ENCODE data around the gene LRFN2. TPM values are rescaled to one million over a fixed set of nuclear protein-coding genes. Genes with fewer than 3 reads are reported as not detected.

LRFN2 gene
- total RNA-seq, 3 donors from 2014 or later: not detected

GRCh38 chr6:40606526-40606925, 19.4 kb upstream of the LRFN2 start:
- Histone ChIP-seq H3K27me3 (peaks cover 0 to 36% of the 10 kb centered on the region in 2 donors), H3K27ac (no peak overlapping the region), H3K4me3 (no peak overlapping the region), H3K36me3 (no peaks in the 10 kb centered on the region), H3K9me3 (no peaks in the 10 kb centered on the region), H3K4me1 (no peaks in the 10 kb centered on the region)
- intact Hi-C loops (cut with DNase I; ENCODE audit: low total_unique reads): no loop called here
- no peak for DNase-seq (ENCODE audit: low spot score in 2 of 2)
- TF ChIP-seq POLR2AphosphoS5 (IDR thresholded peaks at IDR 0.05): no peak
- no peak for TF ChIP-seq POLR2A (IDR thresholded peaks at IDR 0.05)
- TF ChIP-seq CTCF (IDR thresholded peaks at IDR 0.05): no peak

- DNase-seq (ENCODE audit: low spot score in 2 of 2): no peak
- H3K4me1 ChIP-seq: no peaks in the 10 kb centered on the region
- peaks cover 0 to 58% of the 10 kb centered on the region in 2 donors for H3K27me3 ChIP-seq
- H3K9me3 ChIP-seq: no peaks in the 10 kb centered on the region
- TF ChIP-seq POLR2A (IDR thresholded peaks at IDR 0.05) (no peak), POLR2AphosphoS5 (IDR thresholded peaks at IDR 0.05) (no peak), CTCF (IDR thresholded peaks at IDR 0.05) (no peak)
- H3K4me3 ChIP-seq: no peak overlapping the region
- no peak overlapping the region for H3K27ac ChIP-seq
- intact Hi-C loops (cut with DNase I; ENCODE audit: low total_unique reads): no loop called here
- no peaks in the 10 kb centered on the region for H3K36me3 ChIP-seq
Observed at GRCh38 chr6:40604082-40604481, 16.9 kb upstream of the LRFN2 start.

GRCh38 chr6:40599555-40599954, 12.4 kb upstream of the LRFN2 start:
- TF ChIP-seq POLR2A (IDR thresholded peaks at IDR 0.05) (no peak), CTCF (IDR thresholded peaks at IDR 0.05) (no peak), POLR2AphosphoS5 (IDR thresholded peaks at IDR 0.05) (no peak)
- Histone ChIP-seq H3K9me3 (no peaks in the 10 kb centered on the region), H3K36me3 (no peaks in the 10 kb centered on the region), H3K27me3 (peaks cover 0 to 76% of the 10 kb centered on the region in 2 donors), H3K4me1 (no peaks in the 10 kb centered on the region), H3K27ac (no peak overlapping the region), H3K4me3 (no peak overlapping the region)
- intact Hi-C loops (cut with DNase I; ENCODE audit: low total_unique reads): no loop called here
- DNase-seq (ENCODE audit: low spot score in 2 of 2): no peak

GRCh38 chr6:40598516-40598915, 11.4 kb upstream of the LRFN2 start:
- Histone ChIP-seq H3K27me3 (peaks cover 0 to 70% of the 10 kb centered on the region in 2 donors), H3K4me3 (no peak overlapping the region), H3K36me3 (no peaks in the 10 kb centered on the region), H3K9me3 (no peaks in the 10 kb centered on the region), H3K27ac (no peak overlapping the region), H3K4me1 (no peaks in the 10 kb centered on the region)
- no peak for TF ChIP-seq CTCF (IDR thresholded peaks at IDR 0.05)
- TF ChIP-seq POLR2AphosphoS5 (IDR thresholded peaks at IDR 0.05): no peak
- TF ChIP-seq POLR2A (IDR thresholded peaks at IDR 0.05): no peak
- intact Hi-C loops (cut with DNase I; ENCODE audit: low total_unique reads): no loop called here
- DNase-seq (ENCODE audit: low spot score in 2 of 2): no peak

GRCh38 chr6:40597301-40597700, 10.1 kb upstream of the LRFN2 start:
- intact Hi-C loops (cut with DNase I; ENCODE audit: low total_unique reads): no loop called here
- TF ChIP-seq CTCF (IDR thresholded peaks at IDR 0.05): no peak
- DNase-seq (ENCODE audit: low spot score in 2 of 2): no peak
- Histone ChIP-seq H3K9me3 (no peaks in the 10 kb centered on the region), H3K27me3 (peaks cover 0 to 58% of the 10 kb centered on the region in 2 donors), H3K27ac (no peak overlapping the region), H3K4me3 (no peak overlapping the region), H3K36me3 (no peaks in the 10 kb centered on the region), H3K4me1 (no peaks in the 10 kb centered on the region)

Measured in breast epithelium (tissue), 4 donors.